Rectal smooth muscle tissue (tissue), 1 donor: ENCODE results near the gene CDYL2.

Experiments
- H3K27ac ChIP-seq: one replicate; pipeline ENCODE4 v1.7.0; 2013; ENCODE audit warnings: low read depth, low read length, inconsistent platforms
- H3K27me3 ChIP-seq: one replicate; pipeline ENCODE4 v1.7.0; 2013; ENCODE audit warnings: low read length; ENCODE audit not compliant: control insufficient read depth, insufficient read depth
- H3K36me3 ChIP-seq: one replicate; pipeline ENCODE4 v1.7.0; 2013; ENCODE audit warnings: low read length; ENCODE audit not compliant: control insufficient read depth, insufficient read depth
- H3K4me1 ChIP-seq: one replicate; pipeline ENCODE4 v1.7.0; 2013; ENCODE audit warnings: low read length; ENCODE audit not compliant: control insufficient read depth, insufficient read depth
- H3K4me3 ChIP-seq: one replicate; pipeline ENCODE4 v1.7.0; 2013; ENCODE audit warnings: low read length
- H3K9ac ChIP-seq: one replicate; pipeline ENCODE4 v1.7.0; 2013; ENCODE audit warnings: low read length

The CDYL2 gene

DNA sequence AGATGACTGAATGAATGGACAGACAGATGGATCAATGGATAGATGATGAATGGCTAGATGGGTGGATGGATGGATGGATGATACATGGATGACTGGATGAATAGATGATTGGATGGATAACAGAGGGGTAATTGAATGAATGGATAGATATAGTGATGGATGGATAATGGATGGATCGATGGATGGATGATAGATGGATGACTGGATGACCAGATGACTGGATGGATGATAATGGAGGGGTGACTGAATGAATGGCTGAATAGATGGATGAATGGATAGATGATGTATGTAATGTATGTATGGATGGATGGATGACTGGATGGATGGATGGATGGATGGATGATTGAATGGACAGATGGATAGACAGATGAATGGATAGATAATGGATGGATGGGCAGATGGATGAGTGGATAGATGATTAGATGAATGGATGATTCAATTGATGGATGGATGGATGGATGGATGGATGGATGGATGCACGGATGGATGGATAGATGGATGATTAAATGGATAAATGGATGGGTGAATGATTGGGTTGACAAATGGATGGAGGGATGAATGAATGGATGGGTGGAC is 87.7 kb downstream of the CDYL2 start:
- no peak overlapping the region for H3K27ac ChIP-seq
- no peak overlapping the region for H3K4me3 ChIP-seq
- H3K4me1 ChIP-seq: no peaks in the 10 kb centered on the region
- no peaks in the 10 kb centered on the region for H3K27me3 ChIP-seq
- no peak overlapping the region for H3K9ac ChIP-seq
- no peaks in the 10 kb centered on the region for H3K36me3 ChIP-seq

DNA sequence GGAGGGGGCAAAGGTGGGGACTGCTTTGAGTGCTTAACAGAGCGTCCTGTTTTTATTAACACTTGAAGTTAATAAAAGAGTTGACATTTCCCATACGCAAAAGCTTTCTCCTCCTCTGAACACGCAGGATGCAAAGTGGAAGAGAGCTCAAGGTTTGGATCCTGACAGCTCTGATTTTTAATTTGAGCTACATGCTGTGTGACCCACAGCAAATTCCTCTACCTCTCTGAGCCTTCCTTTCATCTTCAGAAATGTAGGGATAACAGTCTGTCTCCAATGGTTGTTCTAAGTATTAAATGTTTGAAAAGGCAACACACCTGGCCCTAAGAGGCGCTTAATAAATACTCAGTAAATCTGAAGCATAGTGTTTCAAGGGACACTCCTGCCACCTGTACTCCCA is 93.0 kb downstream of the CDYL2 start:
- H3K4me1 ChIP-seq: no peaks in the 10 kb centered on the region
- H3K36me3 ChIP-seq: no peaks in the 10 kb centered on the region
- H3K27me3 ChIP-seq: no peaks in the 10 kb centered on the region
- no peak overlapping the region for H3K9ac ChIP-seq
- H3K4me3 ChIP-seq: no peak overlapping the region
- H3K27ac ChIP-seq: no peak overlapping the region

DNA sequence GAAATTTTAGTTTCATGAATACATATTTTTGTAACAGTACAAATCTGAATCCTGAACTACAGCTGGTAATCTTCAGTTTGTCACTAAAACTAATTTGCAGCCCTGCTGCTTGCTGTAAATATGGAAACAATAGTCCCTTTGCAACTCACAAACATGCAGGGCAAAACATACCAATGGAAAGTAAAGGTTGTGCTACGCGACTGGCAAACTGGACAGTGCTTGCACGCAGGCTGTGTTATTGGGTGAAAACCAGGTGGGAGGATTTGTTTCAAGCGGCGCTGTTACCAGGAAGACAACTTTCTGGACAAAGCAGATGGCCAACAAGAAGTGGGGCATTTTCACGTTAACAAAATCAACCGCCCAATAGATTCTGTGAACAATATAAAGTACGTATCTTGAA is 93.5 kb downstream of the CDYL2 start:
- Histone ChIP-seq H3K27ac (no peak overlapping the region), H3K4me1 (no peaks in the 10 kb centered on the region), H3K9ac (no peak overlapping the region), H3K36me3 (no peaks in the 10 kb centered on the region), H3K4me3 (no peak overlapping the region), H3K27me3 (no peaks in the 10 kb centered on the region)

DNA sequence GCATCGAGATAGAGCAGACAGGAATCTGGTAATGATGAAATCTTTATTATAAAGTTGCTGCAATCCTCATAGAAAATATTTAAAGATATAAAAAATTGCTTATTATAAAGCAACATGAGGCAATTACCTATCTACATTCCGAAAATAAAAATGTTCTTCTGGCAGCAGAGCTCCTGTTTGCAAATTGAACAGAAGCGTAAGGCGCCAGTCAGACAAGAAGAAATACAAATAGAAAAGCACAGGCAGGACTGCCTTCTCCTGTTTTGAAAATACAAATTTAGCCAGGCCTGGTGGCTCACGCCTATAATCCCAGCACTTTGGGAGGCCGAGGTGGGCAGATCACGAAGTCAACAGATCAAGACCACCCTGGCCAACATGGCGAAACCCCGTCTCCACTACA is 95.6 kb downstream of the CDYL2 start:
- H3K36me3 ChIP-seq: no peaks in the 10 kb centered on the region
- H3K27ac ChIP-seq: no peak overlapping the region
- H3K4me3 ChIP-seq: no peak overlapping the region
- H3K4me1 ChIP-seq: no peaks in the 10 kb centered on the region
- H3K9ac ChIP-seq: no peak overlapping the region
- no peaks in the 10 kb centered on the region for H3K27me3 ChIP-seq

GRCh38 chr16:80707686-80708085 is 96.7 kb downstream of the CDYL2 start:
- no peaks in the 10 kb centered on the region for H3K4me1 ChIP-seq
- H3K4me3 ChIP-seq: no peak overlapping the region
- no peak overlapping the region for H3K27ac ChIP-seq
- H3K9ac ChIP-seq: no peak overlapping the region
- no peaks in the 10 kb centered on the region for H3K36me3 ChIP-seq
- H3K27me3 ChIP-seq: no peaks in the 10 kb centered on the region

GRCh38 chr16:80705596-80705995 is 98.8 kb downstream of the CDYL2 start:
- Histone ChIP-seq H3K27me3 (no peaks in the 10 kb centered on the region), H3K27ac (no peak overlapping the region), H3K9ac (no peak overlapping the region), H3K36me3 (no peaks in the 10 kb centered on the region), H3K4me3 (no peak overlapping the region), H3K4me1 (no peaks in the 10 kb centered on the region)

- H3K27me3 ChIP-seq: no peaks in the 10 kb centered on the region
- H3K4me1 ChIP-seq: no peaks in the 10 kb centered on the region
- no peak overlapping the region for H3K27ac ChIP-seq
- H3K36me3 ChIP-seq: no peaks in the 10 kb centered on the region
- H3K4me3 ChIP-seq: no peak overlapping the region
- no peak overlapping the region for H3K9ac ChIP-seq
Observed at GRCh38 chr16:80704751-80705505, 99.5 kb downstream of the CDYL2 start.

GRCh38 chr16:80703131-80704071 is 101.0 kb downstream of the CDYL2 start:
- Histone ChIP-seq H3K9ac (no peak overlapping the region), H3K27ac (no peak overlapping the region), H3K27me3 (no peaks in the 10 kb centered on the region), H3K4me1 (no peaks in the 10 kb centered on the region), H3K36me3 (no peaks in the 10 kb centered on the region), H3K4me3 (no peak overlapping the region)

DNA sequence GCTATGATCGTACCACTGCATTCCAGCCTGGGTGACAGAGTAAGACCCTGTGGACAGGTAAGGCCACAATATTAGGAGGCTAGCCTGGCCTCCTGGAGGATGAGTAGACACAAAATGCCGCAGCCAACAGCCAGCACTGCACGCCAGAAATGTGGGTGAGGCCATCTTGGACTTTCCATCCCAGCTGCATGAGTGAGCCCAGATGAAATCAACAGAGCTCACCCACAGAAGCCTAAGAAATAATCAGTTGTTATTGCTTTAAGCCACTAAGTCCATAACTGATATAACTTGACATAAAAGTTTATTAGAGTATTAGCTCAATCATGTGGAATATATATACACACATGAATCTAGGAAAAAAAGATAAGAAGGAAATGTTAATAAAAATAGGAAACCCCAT is 101.7 kb downstream of the CDYL2 start:
- Histone ChIP-seq H3K9ac (no peak overlapping the region), H3K27me3 (no peaks in the 10 kb centered on the region), H3K4me1 (no peaks in the 10 kb centered on the region), H3K27ac (no peak overlapping the region), H3K36me3 (no peaks in the 10 kb centered on the region), H3K4me3 (no peak overlapping the region)

GRCh38 chr16:80700558-80700957 is 103.8 kb downstream of the CDYL2 start:
- Histone ChIP-seq H3K9ac (no peak overlapping the region), H3K27me3 (no peaks in the 10 kb centered on the region), H3K4me1 (no peaks in the 10 kb centered on the region), H3K27ac (no peak overlapping the region), H3K36me3 (no peaks in the 10 kb centered on the region), H3K4me3 (no peak overlapping the region)

GRCh38 chr16:80695020-80695419 is 109.4 kb downstream of the CDYL2 start:
- Histone ChIP-seq H3K27ac (no peak overlapping the region), H3K9ac (no peak overlapping the region), H3K36me3 (no peaks in the 10 kb centered on the region), H3K4me3 (no peak overlapping the region), H3K27me3 (no peaks in the 10 kb centered on the region), H3K4me1 (no peaks in the 10 kb centered on the region)

- Histone ChIP-seq H3K27me3 (no peaks in the 10 kb centered on the region), H3K4me3 (no peak overlapping the region), H3K9ac (no peak overlapping the region), H3K36me3 (no peaks in the 10 kb centered on the region), H3K27ac (no peak overlapping the region), H3K4me1 (no peaks in the 10 kb centered on the region)
Observed at GRCh38 chr16:80693553-80693952, 110.8 kb downstream of the CDYL2 start.
